ENCODE measurements around the gene ZNF609. TPM values are rescaled to one million over a fixed set of nuclear protein-coding genes. Genes with fewer than 3 reads are reported as not detected.
A peak's percentile ranks its signal among the peaks of the same experiment; 100 is the strongest.

ZNF609 gene
- total RNA-seq, 1 donor from 2014 or later = 21.5 TPM

GRCh38 chr15:64521201-64521600, 60.8 kb downstream of the ZNF609 start:
- H3K4me2 ChIP-seq = peak overlapping the region; percentile 37
- peaks cover 17% of the 10 kb centered on the region for H3K36me3 Mint-ChIP-seq
- H3K79me2 ChIP-seq (ENCODE audit: low read depth) = peaks cover 98% of the 10 kb centered on the region
- H3K9me3 ChIP-seq (ENCODE audit: low read depth) = no peaks in the 10 kb centered on the region
- no peak overlapping the region for H3K9ac ChIP-seq
- no peaks in the 10 kb centered on the region for H3K27me3 Mint-ChIP-seq (ENCODE audit: insufficient read depth, low read depth)
- H3K4me1 ChIP-seq = peaks cover 15% of the 10 kb centered on the region
- H2AFZ ChIP-seq (replicated peaks) = no peak overlapping the region
- peaks cover 15% of the 10 kb centered on the region for H3F3A ChIP-seq (ENCODE audit: low read depth)
- H3K4me3 Mint-ChIP-seq = no peak overlapping the region
- H3K9me3 Mint-ChIP-seq = no peaks in the 10 kb centered on the region
- H3K4me3 ChIP-seq = no peak overlapping the region
- no peak overlapping the region for H3K27ac Mint-ChIP-seq
- H3K27me3 ChIP-seq = no peaks in the 10 kb centered on the region
- no peaks in the 10 kb centered on the region for H3K36me3 ChIP-seq
- no peak overlapping the region for H3K27ac ChIP-seq
- peaks cover 19% of the 10 kb centered on the region for H3K4me1 Mint-ChIP-seq
- peaks cover 95% of the 10 kb centered on the region for H4K20me1 ChIP-seq (ENCODE audit: low read depth)
- TF ChIP-seq EZH2 (IDR thresholded peaks at IDR 0.05) (no peak), EZH2phosphoT487 (IDR thresholded peaks at IDR 0.05) (no peak), CTCF (IDR thresholded peaks at IDR 0.05) (no peak)
- no peak for DNase-seq (ENCODE audit: low spot score)

- H3K27me3 ChIP-seq = no peaks in the 10 kb centered on the region
- H3K9me3 ChIP-seq (ENCODE audit: low read depth) = no peaks in the 10 kb centered on the region
- H3F3A ChIP-seq (ENCODE audit: low read depth) = peaks cover 15% of the 10 kb centered on the region
- H3K4me3 ChIP-seq = no peak overlapping the region
- H3K4me3 Mint-ChIP-seq = no peak overlapping the region
- H3K4me2 ChIP-seq = peak overlapping the region; percentile 37
- H3K9ac ChIP-seq = no peak overlapping the region
- no peaks in the 10 kb centered on the region for H3K36me3 ChIP-seq
- peaks cover 99% of the 10 kb centered on the region for H4K20me1 ChIP-seq (ENCODE audit: low read depth)
- H3K4me1 Mint-ChIP-seq = peaks cover 19% of the 10 kb centered on the region
- no peaks in the 10 kb centered on the region for H3K27me3 Mint-ChIP-seq (ENCODE audit: insufficient read depth, low read depth)
- no peak overlapping the region for H2AFZ ChIP-seq (replicated peaks)
- peak; percentile 62 for DNase-seq (ENCODE audit: low spot score)
- H3K79me2 ChIP-seq (ENCODE audit: low read depth) = peaks cover 98% of the 10 kb centered on the region
- no peak overlapping the region for H3K27ac Mint-ChIP-seq
- TF ChIP-seq EZH2 (IDR thresholded peaks at IDR 0.05) (no peak), CTCF (IDR thresholded peaks at IDR 0.05) (no peak), EZH2phosphoT487 (IDR thresholded peaks at IDR 0.05) (no peak)
- peaks cover 15% of the 10 kb centered on the region for H3K4me1 ChIP-seq
- peaks cover 17% of the 10 kb centered on the region for H3K36me3 Mint-ChIP-seq
- no peak overlapping the region for H3K27ac ChIP-seq
- no peaks in the 10 kb centered on the region for H3K9me3 Mint-ChIP-seq
Measured at GRCh38 chr15:64521726-64522164, 61.4 kb downstream of the ZNF609 start.

- no peak overlapping the region for H3K9ac ChIP-seq
- peaks cover 98% of the 10 kb centered on the region for H3K79me2 ChIP-seq (ENCODE audit: low read depth)
Measured at GRCh38 chr15:64522226-64522823, 61.9 kb downstream of the ZNF609 start.

More at GRCh38 chr15:64522226-64522823, 61.9 kb downstream of the ZNF609 start:
- DNase-seq (ENCODE audit: low spot score) = no peak
- Histone ChIP-seq H3K9me3 (ENCODE audit: low read depth) (no peaks in the 10 kb centered on the region), H2AFZ (replicated peaks) (no peak overlapping the region), H4K20me1 (ENCODE audit: low read depth) (peaks cover 99% of the 10 kb centered on the region), H3K36me3 (no peaks in the 10 kb centered on the region), H3K4me3 (no peak overlapping the region), H3K4me1 (peaks cover 15% of the 10 kb centered on the region), H3K27me3 (no peaks in the 10 kb centered on the region), H3K27ac (no peak overlapping the region), H3K4me2 (peak overlapping the region; percentile 37), H3F3A (ENCODE audit: low read depth) (peaks cover 15% of the 10 kb centered on the region)
- Mint-ChIP-seq H3K27ac (no peak overlapping the region), H3K4me3 (no peak overlapping the region), H3K4me1 (peaks cover 19% of the 10 kb centered on the region), H3K36me3 (peaks cover 16% of the 10 kb centered on the region), H3K27me3 (ENCODE audit: insufficient read depth, low read depth) (no peaks in the 10 kb centered on the region), H3K9me3 (no peaks in the 10 kb centered on the region)
- TF ChIP-seq CTCF (IDR thresholded peaks at IDR 0.05) = no peak
- TF ChIP-seq EZH2 (IDR thresholded peaks at IDR 0.05) = no peak
- TF ChIP-seq EZH2phosphoT487 (IDR thresholded peaks at IDR 0.05) = no peak

All from neural progenitor cell (in vitro differentiated cells).